Left kidney (tissue), 2 donors: ENCODE results near the gene ARHGAP5. TPM values are rescaled to one million over a fixed set of nuclear protein-coding genes. Genes with fewer than 3 reads are reported as not detected.
A peak's percentile ranks its signal among the peaks of the same experiment; 100 is the strongest.

Experiments used
- DNase-seq: peaks from one replicate; pipeline ENCODE4 v3.0.0-alpha.2; 2013
- polyA plus RNA-seq: library from polyadenylated mRNA; unstranded; fragments of 120-200 nt; gene quantifications from one replicate; pipeline ENCODE4 v1.2.1, GENCODE V29; 2013; ENCODE audit not compliant: insufficient read length

Gene ARHGAP5
- polyA plus RNA-seq, 1 donor = 122 TPM

DNA sequence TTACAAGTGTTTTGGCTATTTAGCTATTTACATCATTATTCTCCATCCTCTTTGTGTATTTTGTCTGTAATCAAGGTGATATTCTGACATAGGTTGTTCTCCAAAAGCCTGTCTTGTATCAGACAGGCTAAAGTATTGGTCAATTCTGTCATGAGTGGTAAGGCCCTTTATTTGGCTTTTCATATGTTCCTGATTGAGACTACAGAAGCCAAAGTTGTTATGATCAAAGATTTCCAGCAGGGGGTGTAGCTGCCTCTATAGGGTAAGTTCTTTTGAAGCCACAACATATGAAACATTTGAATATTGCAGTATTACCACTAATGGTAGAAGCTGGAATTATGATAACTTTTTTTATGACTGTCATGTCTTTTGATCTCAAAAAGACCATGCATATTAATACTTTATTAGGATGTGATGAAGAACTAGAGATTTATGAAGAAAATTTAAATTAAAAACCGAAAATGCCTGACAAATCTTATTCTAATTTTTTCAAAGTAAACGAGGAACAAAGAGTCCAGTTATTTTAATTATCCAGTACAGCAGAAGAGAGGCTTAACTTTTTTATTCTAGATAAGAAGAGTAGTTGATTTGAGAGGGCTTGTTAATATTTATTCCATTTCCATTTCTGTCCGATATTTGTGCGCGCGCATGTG is 3.4 kb upstream of the ARHGAP5 start:
- DNase-seq = peak; percentile 81

DNA sequence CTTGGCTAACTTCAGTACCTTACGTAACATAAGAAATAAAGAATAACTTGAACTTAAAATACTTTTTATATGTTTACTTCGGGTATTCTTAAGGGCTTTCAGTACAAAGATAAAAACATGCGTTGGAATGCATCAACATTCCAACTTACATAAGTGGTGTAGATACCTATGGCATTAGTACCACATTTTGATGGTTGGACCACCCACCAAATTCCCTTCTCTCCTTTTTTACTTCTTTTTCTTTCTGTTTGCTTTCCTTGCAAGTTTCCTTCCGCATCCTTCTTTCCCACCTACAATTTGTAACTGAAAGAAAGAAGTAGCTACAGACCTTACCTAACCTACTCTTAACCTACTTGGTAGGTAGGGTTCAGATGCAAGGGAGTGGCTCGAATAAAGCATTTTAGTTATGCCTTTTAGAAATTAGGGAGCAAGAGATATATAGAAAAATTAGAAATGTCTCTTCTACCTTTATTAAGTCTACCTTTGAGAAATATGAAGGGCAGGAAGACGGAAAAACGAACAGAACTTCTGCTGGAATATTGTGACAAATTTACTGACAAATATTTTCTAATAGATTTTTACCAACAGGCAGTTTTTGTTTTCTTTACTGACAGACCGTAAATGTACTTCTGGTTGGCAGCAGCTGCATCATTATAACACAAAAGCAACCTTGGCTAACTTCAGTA is 2.1 kb upstream of the ARHGAP5 start:
- DNase-seq = no peak

GRCh38 chr14:32075672-32076277 is 1.3 kb upstream of the ARHGAP5 start:
- peak; percentile 33 for DNase-seq

- DNase-seq = peak; percentile 96
Measured at GRCh38 chr14:32076278-32077080, 625 bp upstream of the ARHGAP5 start.

- peak; percentile 71 for DNase-seq
Measured at GRCh38 chr14:32078023-32078857, 1.1 kb downstream of the ARHGAP5 start.

DNA sequence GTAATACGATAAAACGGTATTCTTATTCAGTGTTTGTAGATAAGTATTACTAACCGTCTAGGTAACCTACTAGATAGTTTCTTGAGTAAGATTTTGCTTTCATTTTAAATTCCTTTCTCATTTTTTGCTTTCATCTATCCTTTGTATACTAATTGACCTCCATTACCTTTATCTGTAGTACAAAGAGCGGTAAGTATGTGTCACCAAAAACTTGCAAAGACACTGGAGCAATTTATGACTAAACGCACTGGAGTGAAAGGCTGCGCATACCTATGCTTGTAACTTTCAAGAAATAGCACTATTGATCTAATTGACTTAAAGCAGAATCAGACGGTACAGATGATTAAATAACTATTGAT is 1.7 kb downstream of the ARHGAP5 start:
- DNase-seq = no peak

DNA sequence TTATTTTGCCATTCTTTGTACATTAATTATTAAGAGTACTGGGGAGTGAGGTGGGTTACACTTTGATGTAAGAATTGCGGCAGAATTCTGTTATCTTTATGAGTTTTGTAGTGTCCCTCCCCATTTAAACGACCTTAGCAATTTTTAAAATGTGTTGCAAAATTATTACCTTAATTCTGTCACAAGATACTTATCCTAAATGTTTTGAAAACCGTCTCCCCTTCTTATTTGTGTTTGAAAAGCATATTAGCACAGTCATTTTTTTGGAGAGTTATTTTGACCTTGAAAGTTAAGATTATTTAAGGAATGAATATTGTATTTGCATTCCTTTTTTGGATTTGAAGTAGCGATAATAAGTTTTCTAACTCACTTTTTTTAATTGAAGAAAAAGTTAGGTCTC is 2.2 kb downstream of the ARHGAP5 start:
- no peak for DNase-seq

DNA sequence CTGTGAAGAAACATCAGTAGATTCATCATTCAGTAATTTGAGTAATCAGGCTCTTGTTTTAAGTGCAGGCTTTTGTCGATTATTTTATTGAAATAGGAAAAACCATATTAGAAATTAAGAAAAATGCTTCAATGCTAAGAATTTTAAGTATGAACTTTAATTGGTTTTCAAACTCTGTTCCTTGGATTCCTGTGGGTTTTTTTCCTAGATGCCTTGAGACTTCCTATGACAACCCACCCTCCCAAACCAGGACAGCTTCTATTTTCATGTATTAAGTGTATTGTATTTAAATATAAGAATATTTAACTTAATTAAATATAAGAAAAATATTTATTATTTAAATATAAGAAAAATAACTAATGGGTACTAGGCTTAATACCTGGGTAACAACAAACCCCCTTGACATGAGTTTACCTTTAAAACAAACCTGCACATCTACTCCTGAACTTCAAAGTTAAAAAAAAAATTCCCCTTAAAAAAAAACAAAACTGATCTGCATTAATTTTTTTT is 3.0 kb downstream of the ARHGAP5 start:
- DNase-seq = no peak

DNA sequence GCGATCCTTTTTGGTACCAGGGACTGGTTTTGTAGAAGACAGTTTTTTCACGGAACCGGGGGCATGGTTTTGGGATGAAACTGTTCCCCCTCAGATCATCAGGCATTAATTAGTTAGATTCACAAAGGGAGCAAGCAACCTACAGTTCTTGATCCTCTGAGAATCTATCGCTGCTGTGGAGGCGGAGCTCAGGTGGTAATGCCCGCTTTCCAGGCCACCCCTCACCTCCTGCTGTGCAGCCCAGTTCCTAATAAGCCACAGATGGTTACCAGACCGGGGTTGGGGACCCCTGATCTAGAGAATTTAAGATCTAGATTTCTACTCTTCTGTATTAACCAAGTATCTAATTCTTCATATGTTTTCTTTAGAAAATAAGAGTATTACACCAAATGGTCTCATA is 4.8 kb downstream of the ARHGAP5 start:
- DNase-seq = no peak

DNA sequence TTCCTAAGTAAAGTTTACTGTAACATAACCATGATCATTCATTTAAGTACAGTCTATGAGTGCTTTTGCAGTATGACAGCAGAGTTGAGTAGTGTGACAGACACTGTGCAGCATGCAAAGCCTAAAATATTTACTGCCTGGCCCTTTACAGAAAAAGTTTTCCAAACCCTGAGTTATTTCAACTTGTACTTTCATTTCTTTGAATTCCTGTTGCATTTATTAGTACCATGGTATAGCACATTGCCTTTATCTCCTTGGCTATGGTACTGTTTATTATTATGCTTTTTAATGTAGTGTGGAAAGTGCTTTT is 6.2 kb downstream of the ARHGAP5 start:
- DNase-seq = no peak

DNA sequence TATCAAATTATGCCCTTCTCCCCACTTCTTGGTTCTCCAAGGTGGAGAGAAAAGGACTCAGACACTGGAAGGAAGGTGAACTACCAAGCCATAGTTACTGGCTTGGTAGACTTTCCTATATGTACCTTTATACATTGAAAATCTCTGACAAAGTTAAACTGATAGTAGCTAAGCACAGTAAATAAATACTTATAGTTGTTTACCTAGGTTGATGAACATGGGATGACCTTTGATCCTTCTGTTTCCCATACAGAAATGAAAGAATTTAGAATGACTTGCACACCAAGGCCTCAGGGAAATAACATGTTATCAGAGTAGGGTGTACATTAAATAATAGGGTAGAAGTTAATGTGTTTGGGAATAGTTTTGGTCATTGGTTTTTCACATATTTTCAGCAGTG is 6.7 kb downstream of the ARHGAP5 start:
- DNase-seq = no peak

- DNase-seq = no peak
Measured at GRCh38 chr14:32085182-32085844, 8.2 kb downstream of the ARHGAP5 start.

DNA sequence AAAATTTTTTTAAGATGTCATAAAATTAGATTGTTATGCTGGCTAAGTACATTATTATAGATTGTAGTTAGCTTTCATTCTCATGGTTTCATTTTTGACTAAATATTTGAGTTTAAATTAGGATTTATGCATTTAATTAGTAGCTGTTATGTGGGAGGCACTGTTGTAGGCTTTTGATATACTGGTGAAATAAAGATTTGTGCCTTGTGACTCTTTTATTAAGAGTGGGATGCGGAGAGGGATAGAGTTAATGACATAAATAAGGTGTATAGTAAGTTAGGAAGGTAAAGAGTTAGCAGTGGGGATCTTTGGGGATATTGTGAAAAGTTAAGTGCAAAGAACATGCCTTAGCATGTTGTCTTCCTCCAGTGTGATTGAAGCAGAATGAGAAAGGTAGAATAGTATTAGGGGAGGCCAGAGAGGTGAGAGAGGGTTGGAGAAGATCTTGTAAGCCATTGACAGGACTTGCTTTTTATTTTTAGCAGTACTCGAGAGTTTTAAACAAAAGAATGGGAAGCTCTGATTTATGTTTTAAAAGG is 8.8 kb downstream of the ARHGAP5 start:
- no peak for DNase-seq

DNA sequence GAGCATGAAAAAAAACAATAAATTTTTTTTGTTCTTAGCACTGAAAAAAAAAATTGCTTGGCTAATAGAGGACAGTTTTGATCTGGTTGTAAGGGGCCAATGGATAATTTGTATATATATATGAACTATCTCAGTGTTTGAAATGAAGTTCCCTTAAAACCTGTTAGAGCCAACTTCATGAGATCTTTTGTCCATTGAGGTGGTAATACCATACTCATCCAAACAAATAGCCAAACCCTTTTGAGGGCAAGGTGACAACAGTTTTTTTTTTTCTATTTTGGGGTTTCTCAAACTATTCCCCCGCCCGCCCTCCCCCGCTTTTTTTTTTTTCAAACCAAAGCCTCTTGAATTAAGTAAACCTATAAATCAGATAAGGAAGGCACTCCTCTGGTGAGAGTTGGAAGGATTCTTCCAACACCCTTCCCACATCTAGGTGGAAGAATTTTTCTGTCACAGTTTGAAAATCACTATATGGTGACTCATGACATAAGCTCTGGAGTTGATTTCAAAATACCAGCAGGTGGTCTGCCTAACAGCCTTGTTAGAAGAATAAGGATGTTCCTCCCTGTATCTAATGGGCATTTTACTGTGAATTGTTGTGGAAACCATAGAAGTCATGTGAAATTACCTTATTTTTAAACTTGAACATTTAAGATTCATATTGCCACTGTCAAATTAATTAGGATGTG is 10.2 kb downstream of the ARHGAP5 start:
- DNase-seq = no peak

GRCh38 chr14:32087907-32088306 is 10.8 kb downstream of the ARHGAP5 start:
- DNase-seq = no peak

- no peak for DNase-seq
Measured at GRCh38 chr14:32090686-32091085, 13.6 kb downstream of the ARHGAP5 start.

DNA sequence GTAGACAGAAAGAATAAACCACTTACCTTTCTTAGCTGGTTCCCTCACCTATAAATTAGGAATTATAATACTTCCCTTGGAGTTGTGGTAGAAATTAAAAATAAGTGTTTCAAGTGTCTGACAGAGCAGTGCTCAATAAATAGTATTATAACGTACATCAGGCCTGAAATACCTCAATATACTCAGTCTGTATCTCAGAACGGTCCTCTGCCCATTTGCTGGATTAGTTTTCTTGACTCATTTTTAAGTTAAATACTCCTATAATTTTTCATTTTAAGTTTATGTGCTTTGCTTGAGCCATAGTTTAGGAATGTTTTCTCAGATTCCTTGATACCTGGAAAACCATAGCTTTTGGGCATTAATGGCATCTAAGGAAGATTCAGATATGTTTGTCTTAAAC is 22.4 kb downstream of the ARHGAP5 start:
- no peak for DNase-seq

- DNase-seq = no peak
Measured at GRCh38 chr14:32100175-32100574, 23.1 kb downstream of the ARHGAP5 start.

- DNase-seq = no peak
Measured at GRCh38 chr14:32102152-32102787, 25.2 kb downstream of the ARHGAP5 start.

GRCh38 chr14:32102968-32103367 is 25.9 kb downstream of the ARHGAP5 start:
- DNase-seq = no peak
